Colonic mucosa (tissue), 4 donors: ENCODE results near the gene REEP1. TPM values are rescaled to one million over a fixed set of nuclear protein-coding genes. Genes with fewer than 3 reads are reported as not detected.

Source experiments
- DNase-seq: peaks from one replicate; pipeline ENCODE4 v3.0.0-alpha.2; 2020
- H3K27ac ChIP-seq: fragments of 200-600 bp; one replicate; pipeline ENCODE4 v1.8.0; 2021
- H3K27me3 ChIP-seq: fragments of 200-600 bp; one replicate; pipeline ENCODE4 v1.8.0; 2021
- H3K36me3 ChIP-seq: fragments of 200-600 bp; one replicate; pipeline ENCODE4 v1.8.0; 2021
- H3K4me1 ChIP-seq: fragments of 200-600 bp; one replicate; pipeline ENCODE4 v1.8.0; 2021; ENCODE audit warnings: mild to moderate bottlenecking
- H3K4me3 ChIP-seq: fragments of 200-600 bp; one replicate; pipeline ENCODE4 v1.8.0; 2021
- H3K9ac ChIP-seq, 2 donors: one replicate each; pipeline ENCODE4 v1.7.0; 2013; ENCODE audit warnings: control low read depth in 2 of 2, low read depth in 2 of 2, low read length in 2 of 2
- H3K9me3 ChIP-seq: fragments of 200-600 bp; one replicate; pipeline ENCODE4 v1.8.0; 2021
- intact Hi-C: fragments of 100-400 bp; cut with DNase I; formaldehyde crosslinking; loops from one replicate; pipeline ENCODE4 v1.14.1; 2022
- total RNA-seq, 2 donors: library from RNA; stranded (reverse); fragmentation: NEBNext Ultra II Directional in 1 of 2; extraction: Animal tissue kit (Norgen Biotek cat#: 25700) in 1 of 2; gene quantifications; one replicate each; pipeline ENCODE4 v1.2.1, GENCODE V29; 2021
- TF ChIP-seq, protein P1 (sequence below): fragments of 200-600 bp; IDR thresholded peaks from one replicate; pipeline ENCODE4 v1.8.0; 2022; ENCODE audit warnings: antibody characterized with exemption, mild to moderate bottlenecking
- donor health status: healthy.
- donor health status: DM: no; HTN: no; CAD: no.
- donor health status: DM: no; HTN: no; CAD: no.

The REEP1 gene
- total RNA-seq, 2 donors from 2014 or later = 1.8 to 5.7 TPM

- TF ChIP-seq, protein P1, sequence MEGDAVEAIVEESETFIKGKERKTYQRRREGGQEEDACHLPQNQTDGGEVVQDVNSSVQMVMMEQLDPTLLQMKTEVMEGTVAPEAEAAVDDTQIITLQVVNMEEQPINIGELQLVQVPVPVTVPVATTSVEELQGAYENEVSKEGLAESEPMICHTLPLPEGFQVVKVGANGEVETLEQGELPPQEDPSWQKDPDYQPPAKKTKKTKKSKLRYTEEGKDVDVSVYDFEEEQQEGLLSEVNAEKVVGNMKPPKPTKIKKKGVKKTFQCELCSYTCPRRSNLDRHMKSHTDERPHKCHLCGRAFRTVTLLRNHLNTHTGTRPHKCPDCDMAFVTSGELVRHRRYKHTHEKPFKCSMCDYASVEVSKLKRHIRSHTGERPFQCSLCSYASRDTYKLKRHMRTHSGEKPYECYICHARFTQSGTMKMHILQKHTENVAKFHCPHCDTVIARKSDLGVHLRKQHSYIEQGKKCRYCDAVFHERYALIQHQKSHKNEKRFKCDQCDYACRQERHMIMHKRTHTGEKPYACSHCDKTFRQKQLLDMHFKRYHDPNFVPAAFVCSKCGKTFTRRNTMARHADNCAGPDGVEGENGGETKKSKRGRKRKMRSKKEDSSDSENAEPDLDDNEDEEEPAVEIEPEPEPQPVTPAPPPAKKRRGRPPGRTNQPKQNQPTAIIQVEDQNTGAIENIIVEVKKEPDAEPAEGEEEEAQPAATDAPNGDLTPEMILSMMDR = no peak
- intact Hi-C loops = no loop called here
- Histone ChIP-seq H3K9ac (no peak overlapping the region), H3K36me3 (no peaks in the 10 kb centered on the region), H3K27me3 (no peaks in the 10 kb centered on the region), H3K9me3 (no peaks in the 10 kb centered on the region), H3K4me1 (no peaks in the 10 kb centered on the region), H3K4me3 (no peak overlapping the region), H3K27ac (no peak overlapping the region)
- DNase-seq = no peak
Measured at GRCh38 chr2:86290596-86291327, 46.7 kb downstream of the REEP1 start.

DNA sequence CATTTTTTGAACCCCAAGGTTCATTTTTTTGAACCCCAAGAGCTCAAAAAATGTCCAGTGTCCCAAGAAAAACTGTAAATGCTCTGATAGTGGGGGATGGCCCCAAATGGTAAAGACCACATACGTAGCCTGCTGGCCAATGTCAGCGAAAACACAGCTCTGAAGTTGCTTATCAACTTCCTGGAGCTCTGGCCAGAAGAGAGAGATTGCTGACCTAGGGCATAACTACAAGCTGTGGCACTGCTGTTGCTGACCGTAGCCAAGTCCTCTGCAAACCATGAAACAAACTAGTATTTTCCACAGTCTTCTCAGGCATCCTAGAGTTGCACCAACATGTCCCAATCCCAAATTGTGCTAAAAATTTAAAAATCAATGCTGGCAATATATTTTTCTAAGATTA is 50.9 kb downstream of the REEP1 start:
- no peaks in the 10 kb centered on the region for H3K4me1 ChIP-seq
- no peaks in the 10 kb centered on the region for H3K9me3 ChIP-seq
- no peak for DNase-seq
- intact Hi-C loops = no loop called here
- H3K36me3 ChIP-seq = no peaks in the 10 kb centered on the region
- H3K9ac ChIP-seq = no peak overlapping the region
- TF ChIP-seq, protein P1 = no peak
- H3K27ac ChIP-seq = no peak overlapping the region
- no peaks in the 10 kb centered on the region for H3K27me3 ChIP-seq
- H3K4me3 ChIP-seq = no peak overlapping the region

- Histone ChIP-seq H3K27ac (no peak overlapping the region), H3K27me3 (no peaks in the 10 kb centered on the region), H3K9me3 (no peaks in the 10 kb centered on the region), H3K4me1 (no peaks in the 10 kb centered on the region), H3K36me3 (no peaks in the 10 kb centered on the region), H3K4me3 (no peak overlapping the region), H3K9ac (no peak overlapping the region)
- DNase-seq = no peak
- TF ChIP-seq, protein P1 = no peak
- intact Hi-C loops = no loop called here
Measured at GRCh38 chr2:86285981-86286380, 51.4 kb downstream of the REEP1 start.

DNA sequence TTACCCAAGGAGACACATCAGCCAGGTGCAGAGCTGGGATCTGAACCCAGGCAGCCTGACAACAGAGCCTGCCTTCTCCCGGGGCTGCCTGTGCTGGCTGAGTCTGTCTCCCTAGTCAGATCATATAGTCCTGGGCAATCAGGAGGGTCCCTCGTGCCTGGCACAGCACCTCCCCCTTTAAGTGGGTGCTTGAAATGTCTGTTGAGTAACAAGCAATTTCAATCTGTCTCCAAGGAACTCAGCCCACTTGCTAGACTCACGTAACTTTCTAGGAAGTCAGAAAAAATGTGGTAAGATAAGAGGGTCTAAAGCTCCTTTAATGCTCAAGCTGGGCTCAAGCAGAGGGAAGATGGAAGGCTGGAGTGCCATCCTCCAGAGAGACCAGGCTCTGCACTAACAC is 51.9 kb downstream of the REEP1 start:
- TF ChIP-seq, protein P1 = no peak
- no peak for DNase-seq
- no peaks in the 10 kb centered on the region for H3K27me3 ChIP-seq
- H3K4me1 ChIP-seq = no peaks in the 10 kb centered on the region
- H3K4me3 ChIP-seq = no peak overlapping the region
- no peak overlapping the region for H3K9ac ChIP-seq
- intact Hi-C loops = no loop called here
- H3K36me3 ChIP-seq = no peaks in the 10 kb centered on the region
- no peak overlapping the region for H3K27ac ChIP-seq
- no peaks in the 10 kb centered on the region for H3K9me3 ChIP-seq

DNA sequence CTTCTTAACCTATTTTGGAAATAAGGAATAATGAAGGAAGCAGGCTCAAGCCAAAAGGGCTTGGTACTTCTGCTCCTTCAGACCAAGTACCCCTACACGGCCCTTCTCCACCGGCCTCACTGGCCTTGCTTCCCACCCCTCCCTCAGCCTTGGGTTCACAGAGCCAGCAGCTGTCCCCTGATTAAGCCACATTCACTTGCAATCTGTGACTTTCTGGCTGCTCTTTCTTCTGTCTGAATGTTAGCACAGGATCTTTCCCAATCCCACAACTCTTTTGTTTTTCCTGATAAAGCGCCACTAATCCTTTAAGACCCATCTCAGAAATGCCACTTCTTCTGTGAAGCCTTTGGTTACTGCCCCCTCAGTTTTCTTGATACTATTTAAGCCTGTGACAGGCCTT is 52.4 kb downstream of the REEP1 start:
- no peaks in the 10 kb centered on the region for H3K9me3 ChIP-seq
- no peak overlapping the region for H3K9ac ChIP-seq
- H3K4me3 ChIP-seq = no peak overlapping the region
- no peak for DNase-seq
- intact Hi-C loops = no loop called here
- TF ChIP-seq, protein P1 = no peak
- H3K27ac ChIP-seq = no peak overlapping the region
- H3K36me3 ChIP-seq = no peaks in the 10 kb centered on the region
- no peaks in the 10 kb centered on the region for H3K27me3 ChIP-seq
- H3K4me1 ChIP-seq = no peaks in the 10 kb centered on the region
